Thyroid gland (tissue), 4 donors: ENCODE data around the gene MYBL2.

Source experiments
- CTCF ChIP-seq, 6 experiments: fragments of 200-600 bp in 3 of 6; fragments of 450-650 bp in 3 of 6; sonication (generic) in 3 of 6; IDR thresholded peaks; one replicate each; pipeline ENCODE4 v1.5.1; 2016 to 2019; ENCODE audit warnings: antibody characterized with exemption in 6 of 6, mild to moderate bottlenecking in 2 of 6, inconsistent platforms in 1 of 6, moderate library complexity in 1 of 6
- POLR2A ChIP-seq, 2 donors: fragments of 450-650 bp; IDR thresholded peaks; one replicate each; pipeline ENCODE4 v1.6.1; 2017; ENCODE audit warnings: antibody characterized with exemption in 2 of 2, mild to moderate bottlenecking in 2 of 2, moderate library complexity in 1 of 2

DNA sequence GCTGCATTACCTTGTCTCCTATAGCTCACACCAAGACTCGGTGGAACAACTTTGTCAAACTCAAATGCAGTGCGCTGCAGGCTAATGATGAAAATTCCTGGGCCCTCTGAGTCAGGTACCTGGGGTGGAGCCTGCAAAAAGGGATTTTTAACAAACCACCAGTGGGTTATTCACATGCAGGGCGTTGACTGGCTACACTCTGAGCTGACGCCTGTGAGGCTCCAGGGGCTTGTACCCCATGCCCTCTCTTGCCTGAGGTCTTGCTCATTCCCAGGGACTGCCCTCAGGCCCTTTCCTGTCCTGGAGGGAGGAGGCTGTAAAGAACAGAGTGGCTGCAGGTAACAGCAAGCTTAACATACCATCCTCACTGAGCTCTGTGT lies 50.7 kb downstream of the MYBL2 start:
- TF ChIP-seq POLR2A (IDR thresholded peaks at IDR 0.05) (no peak), CTCF (IDR thresholded peaks at IDR 0.05) (no peak)
